ENCODE data around the gene ISOC2.

DNA sequence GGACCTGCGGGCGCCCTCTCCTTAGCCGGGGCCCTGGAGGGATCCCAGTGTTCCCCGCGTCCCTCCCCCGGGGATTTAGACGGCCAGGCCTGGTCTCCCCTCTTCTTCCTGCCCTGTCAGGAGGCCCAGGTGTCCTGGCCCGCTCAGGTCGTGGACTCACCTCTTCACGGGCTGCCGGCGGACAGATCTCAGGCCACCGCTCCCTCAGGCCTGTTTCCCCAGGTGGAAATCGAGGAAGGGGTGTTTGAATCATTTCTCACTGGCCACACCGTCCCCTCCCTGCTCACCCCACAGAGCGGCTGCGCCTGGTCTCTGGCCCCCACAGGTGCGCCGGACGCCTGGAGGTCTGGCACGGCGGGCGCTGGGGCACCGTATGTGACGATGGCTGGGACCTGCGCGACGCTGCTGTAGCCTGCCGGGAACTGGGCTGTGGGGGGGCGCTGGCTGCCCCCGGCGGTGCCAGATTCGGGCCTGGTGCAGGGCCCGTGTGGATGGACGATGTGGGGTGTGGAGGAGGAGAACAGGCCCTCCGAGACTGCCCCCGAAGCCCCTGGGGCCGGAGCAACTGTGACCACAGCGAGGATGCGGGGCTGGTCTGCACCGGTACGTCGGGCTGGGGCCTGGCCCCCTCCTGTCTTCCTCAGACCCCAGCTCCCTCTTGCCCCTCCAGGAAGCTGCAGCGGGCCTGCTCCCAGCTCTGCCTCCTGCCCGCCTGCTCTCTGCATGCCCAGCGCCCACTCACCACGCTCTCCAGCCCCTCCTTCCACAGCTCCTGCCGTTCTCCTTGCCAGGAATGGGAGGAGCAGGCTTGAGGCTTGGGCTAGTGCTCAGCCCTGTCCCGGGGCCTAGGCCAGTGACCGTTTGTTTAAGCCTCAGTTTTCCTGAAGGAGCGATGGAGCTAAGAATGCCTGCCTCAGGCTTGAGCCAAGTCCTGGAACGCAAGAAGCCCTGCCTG lies 29.3 kb upstream of the ISOC2 start:
- TF ChIP-seq POLR2A (IDR thresholded peaks at IDR 0.05; ENCODE audit: low read length) = no peak
- TF ChIP-seq GATA1 (IDR thresholded peaks at IDR 0.05; ENCODE audit: low read depth, low read length) = no peak

Data from erythroblast (primary cell).